ENCODE measurements around the gene BAK1. TPM values are rescaled to one million over a fixed set of nuclear protein-coding genes. Genes with fewer than 3 reads are reported as not detected.

The BAK1 gene
- 11.5 and 12.7 TPM in 2 replicates for total RNA-seq

DNA sequence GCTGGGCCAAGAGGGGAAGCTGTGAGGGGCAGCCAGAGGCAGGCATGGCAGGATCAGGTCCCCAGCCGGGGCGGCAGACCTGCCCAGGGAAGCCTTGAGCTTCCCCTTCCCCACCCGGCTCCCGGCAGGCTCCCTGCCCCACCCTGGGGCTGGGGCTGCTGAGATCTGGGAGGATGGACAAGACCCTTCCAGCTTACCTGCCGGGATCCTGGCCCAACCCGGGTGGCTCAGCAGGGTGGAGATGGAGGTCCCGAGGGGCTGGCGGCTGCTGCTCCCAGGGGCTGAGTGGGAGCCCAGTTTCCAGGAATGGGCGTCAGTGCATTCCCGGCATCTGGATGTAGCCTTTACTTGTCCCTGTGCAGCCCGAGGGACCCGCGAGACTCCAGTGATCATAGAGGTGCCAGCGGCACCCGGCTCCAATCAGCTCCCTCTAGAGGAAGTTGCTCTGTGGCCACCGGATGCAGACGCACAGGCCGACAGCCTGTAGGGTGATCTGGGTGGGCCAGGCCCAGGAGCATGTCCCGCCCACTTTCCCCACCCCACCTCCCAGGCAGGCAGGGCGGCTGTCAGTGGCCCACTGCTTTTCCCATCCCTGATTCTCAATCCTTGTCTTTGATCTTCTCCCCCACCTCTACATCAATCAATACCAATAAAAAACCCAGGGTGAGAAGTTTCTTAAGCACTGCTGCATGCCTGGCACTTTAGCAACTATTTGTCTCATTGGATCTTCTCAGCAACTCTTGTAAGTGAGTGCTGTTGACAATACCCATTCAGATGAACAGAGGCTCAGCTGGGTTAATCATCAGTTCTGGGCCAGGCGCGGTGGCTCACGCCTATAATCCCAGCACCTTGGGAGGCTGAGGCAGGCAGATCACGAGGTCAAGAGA is at the start of gene BAK1:
BAK1 (minus strand) TSS at position 449 of the 887 bp plus-strand sequence. CDS start 2,672 bp downstream, outside the sequence.

DNA sequence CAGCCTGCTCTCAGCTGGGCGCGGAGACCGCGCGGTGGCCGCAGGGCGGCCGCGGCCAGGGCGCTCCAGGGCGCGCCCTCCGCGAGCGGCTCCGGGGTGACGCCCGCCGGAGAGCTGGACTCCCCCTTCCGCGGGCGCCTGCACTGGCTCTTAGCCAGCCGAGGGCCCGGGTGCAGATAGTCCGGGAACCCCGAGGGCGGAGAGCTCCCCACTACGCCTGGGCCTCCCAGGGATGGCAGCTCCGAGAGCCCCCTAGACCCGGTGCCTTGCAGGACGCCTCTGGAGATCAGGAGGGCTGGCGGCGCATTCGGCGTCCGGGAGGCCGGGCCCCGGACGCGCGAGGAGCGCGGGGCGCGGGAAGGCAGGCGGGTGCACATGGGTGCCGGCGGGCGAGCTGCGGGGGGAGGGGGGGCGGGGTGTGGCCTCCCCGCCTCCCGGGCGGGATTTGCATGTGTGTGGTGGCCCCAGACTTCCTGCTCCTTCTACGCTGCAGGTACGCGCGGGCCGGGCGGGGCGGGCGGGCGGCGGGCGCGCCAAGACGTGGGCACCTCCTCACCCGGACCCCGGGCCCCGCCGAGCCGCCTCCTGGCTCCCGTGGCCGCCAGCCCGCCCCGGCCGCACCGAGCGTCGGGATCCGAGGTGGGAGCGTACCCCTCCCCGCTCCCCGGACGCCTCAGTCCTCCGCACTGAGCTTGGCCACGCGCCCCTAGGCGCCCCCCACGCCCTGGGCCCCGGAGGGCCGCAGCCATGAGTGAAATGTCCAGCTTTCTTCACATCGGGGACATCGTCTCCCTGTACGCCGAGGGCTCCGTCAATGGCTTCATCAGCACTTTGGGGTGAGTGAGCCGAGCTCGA is 41.0 kb upstream of the BAK1 start, which contains the start of gene ITPR3:
ITPR3 (plus strand) TSS at position 467 of the 855 bp plus-strand sequence; CDS start at position 748, 281 bp downstream.

Small RNAs within 50 kb of the gene (small RNA-seq; reads per million reads assigned to genes)
- gene RF00017 = not detected

Other genes with a start within 250 kb of the BAK1 start
- 10.5 and 15.9 TPM in 2 replicates for gene KIFC1, start 188.5 kb downstream of the BAK1 start, total RNA-seq
- 19.7 and 22.9 TPM in 2 replicates for gene PHF1, start 169.3 kb downstream of the BAK1 start, total RNA-seq
- 88.9 and 103 TPM in 2 replicates for gene CUTA, start 162.2 kb downstream of the BAK1 start, total RNA-seq
- 6.3 and 6.4 TPM in 2 replicates for gene SYNGAP1, start 160.2 kb downstream of the BAK1 start, total RNA-seq
- 3.3 and 5.0 TPM in 2 replicates for gene ZBTB9, start 125.7 kb downstream of the BAK1 start, total RNA-seq
- gene ITPR3, start 41.0 kb upstream of the BAK1 start, total RNA-seq = 68.0 and 88.5 TPM in 2 replicates
- 19.7 and 20.1 TPM in 2 replicates for gene UQCC2, start 131.4 kb upstream of the BAK1 start, total RNA-seq
- not detected in 2 replicates for gene IP6K3, start 166.6 kb upstream of the BAK1 start, total RNA-seq
- 30.2 and 31.2 TPM in 2 replicates for gene LEMD2, start 208.9 kb upstream of the BAK1 start, total RNA-seq
- not detected in 2 replicates for gene MLN, start 223.7 kb upstream of the BAK1 start, total RNA-seq